Stimulated activated CD4-positive, alpha-beta T cell treated with anti-CD3 and anti-CD28 coated beads, Interleukin-4, amount 100 ng/mL, for 1 hour (primary cell): ENCODE results near the gene ABCC10.
"Not testable (repeated sequence)": the region's sequence is repeated elsewhere in the genome, so short reads cannot be mapped to it uniquely, and the experiment has no call there.

Source experiments
- DNase-seq: peaks from one replicate; pipeline ENCODE4 v3.0.0-alpha.2; 2020

The ABCC10 gene

DNA sequence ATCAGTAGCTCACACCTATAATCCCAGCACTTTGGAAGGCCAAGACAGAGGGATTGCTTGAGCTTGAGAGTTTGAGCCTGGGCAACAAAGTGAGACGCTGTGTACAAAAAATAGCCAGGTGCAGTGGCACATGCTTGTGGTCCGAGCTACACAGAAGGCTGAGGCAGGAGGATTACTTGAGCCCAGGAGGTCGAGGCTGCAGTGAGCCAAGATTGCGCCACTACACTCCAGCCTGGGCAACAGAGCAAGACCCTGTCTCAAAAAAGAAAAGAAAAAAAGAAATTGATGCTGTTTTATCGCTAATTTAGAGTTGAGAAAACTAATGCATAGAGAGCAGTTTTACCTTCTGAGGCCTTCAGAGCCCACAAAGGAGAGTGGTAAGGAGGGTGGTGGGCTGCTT, 71.0 kb downstream of the ABCC10 start:
- not testable (repeated sequence) for DNase-seq

- no peak for DNase-seq
Measured at GRCh38 chr6:43499028-43499815, 71.9 kb downstream of the ABCC10 start.
